ENCODE measurements around the gene ZNRD2. TPM values are rescaled to one million over a fixed set of nuclear protein-coding genes. Genes with fewer than 3 reads are reported as not detected.

Gene ZNRD2
- total RNA-seq, 1 experiment from 2014 or later = 45.8 TPM

DNA sequence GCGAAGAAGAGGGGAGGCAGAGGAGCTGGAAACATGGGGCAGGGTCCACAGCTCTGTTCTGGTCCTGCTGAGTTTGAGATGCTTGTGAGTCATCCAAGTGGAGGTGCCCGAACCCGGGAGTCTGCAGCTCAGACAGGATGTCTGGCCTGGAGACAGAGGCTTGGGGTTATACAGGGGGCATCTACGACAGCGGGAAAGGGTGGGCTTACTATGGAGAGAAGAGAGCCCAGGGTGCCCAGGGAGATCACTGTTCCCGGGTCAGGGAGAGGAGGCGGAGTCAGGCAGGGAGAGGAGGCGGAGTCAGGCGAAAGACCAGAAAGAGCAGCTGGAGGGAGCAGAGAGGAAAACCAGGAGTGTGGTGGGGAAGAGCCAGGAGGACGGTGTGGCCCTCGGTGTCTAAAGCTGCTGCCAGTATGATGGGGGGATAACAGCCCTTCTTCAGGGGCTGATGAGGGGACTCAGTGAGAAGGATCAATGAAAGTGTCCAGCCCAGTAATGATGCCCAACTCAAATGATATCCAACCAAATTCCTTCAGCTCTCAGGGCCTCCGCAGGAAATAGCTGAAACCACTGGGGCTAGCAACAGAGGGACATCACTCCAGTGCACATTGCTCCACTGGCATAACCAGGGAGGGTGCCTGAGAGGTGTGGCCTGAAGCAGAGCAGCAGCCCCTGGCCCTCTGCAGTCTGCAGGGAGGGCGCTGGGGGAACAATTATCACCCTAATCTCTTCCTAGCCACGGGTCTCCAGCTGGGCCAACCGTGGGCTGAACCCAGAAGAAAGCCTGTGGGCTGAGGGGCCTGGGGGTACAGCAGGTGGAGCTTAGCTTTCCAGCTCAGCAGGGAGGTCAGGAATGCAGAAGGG is 9.5 kb upstream of the ZNRD2 start:
- H3K23me2 ChIP-seq (ENCODE audit: insufficient read length, low read depth, low read length, poor library complexity, severe bottlenecking) = no peaks in the 10 kb centered on the region
- Mint-ChIP-seq H3K9me3 (no peaks in the 10 kb centered on the region), H3K4me1 (peaks cover 33 to 48% of the 10 kb centered on the region in 2 experiments), H3K4me3 (peak overlapping the region in 1 of 2 experiments; percentile 65; a peak in 3 of 5 replicates), H3K27ac (peak overlapping the region; percentile 37 to 82 (median 71); a peak in 4 of 7 replicates), H3K27me3 (ENCODE audit: low read depth) (peaks cover 37% of the 10 kb centered on the region), H3K36me3 (ENCODE audit: insufficient read depth in 1 of 3, low read depth in 3 of 3) (no peaks in the 10 kb centered on the region)
- no peaks in the 10 kb centered on the region; the same call in 1 of the 2 replicates for H3K27me3 ChIP-seq (ENCODE audit: insufficient read depth, low read length)
- DNase-seq = peak; percentile 83
- TF ChIP-seq, protein P1, sequence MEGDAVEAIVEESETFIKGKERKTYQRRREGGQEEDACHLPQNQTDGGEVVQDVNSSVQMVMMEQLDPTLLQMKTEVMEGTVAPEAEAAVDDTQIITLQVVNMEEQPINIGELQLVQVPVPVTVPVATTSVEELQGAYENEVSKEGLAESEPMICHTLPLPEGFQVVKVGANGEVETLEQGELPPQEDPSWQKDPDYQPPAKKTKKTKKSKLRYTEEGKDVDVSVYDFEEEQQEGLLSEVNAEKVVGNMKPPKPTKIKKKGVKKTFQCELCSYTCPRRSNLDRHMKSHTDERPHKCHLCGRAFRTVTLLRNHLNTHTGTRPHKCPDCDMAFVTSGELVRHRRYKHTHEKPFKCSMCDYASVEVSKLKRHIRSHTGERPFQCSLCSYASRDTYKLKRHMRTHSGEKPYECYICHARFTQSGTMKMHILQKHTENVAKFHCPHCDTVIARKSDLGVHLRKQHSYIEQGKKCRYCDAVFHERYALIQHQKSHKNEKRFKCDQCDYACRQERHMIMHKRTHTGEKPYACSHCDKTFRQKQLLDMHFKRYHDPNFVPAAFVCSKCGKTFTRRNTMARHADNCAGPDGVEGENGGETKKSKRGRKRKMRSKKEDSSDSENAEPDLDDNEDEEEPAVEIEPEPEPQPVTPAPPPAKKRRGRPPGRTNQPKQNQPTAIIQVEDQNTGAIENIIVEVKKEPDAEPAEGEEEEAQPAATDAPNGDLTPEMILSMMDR (conservative IDR thresholded peaks at IDR 0.05) = no peak
- H3K4me1 ChIP-seq (ENCODE audit: insufficient read depth, low read length) = peaks cover 5% of the 10 kb centered on the region; the same call in 1 of the 2 replicates
- no peak overlapping the region for H3T11ph ChIP-seq (ENCODE audit: low read length)
- no peak overlapping the region for H3K23ac ChIP-seq (ENCODE audit: insufficient read length, low read depth, low read length)
- no peaks in the 10 kb centered on the region for H3K79me2 ChIP-seq (ENCODE audit: insufficient read depth, low read length)
- no peak overlapping the region for H2BK20ac ChIP-seq (ENCODE audit: low read depth, low read length, poor library complexity, severe bottlenecking)
- WGBS (ENCODE audit: extremely low coverage, insufficient read length, low lambda C conversion rate) = no CpG with 5 or more reads among the region's 15 CpGs
- H3K27ac ChIP-seq (ENCODE audit: insufficient read length, low read depth, low read length) = no peak overlapping the region
- no peak overlapping the region for H3K9ac ChIP-seq (ENCODE audit: extremely low read depth, insufficient read length, low read length)
- no peaks in the 10 kb centered on the region for H4K20me1 ChIP-seq (ENCODE audit: control insufficient read depth, insufficient read depth, insufficient read length)
- H2BK15ac ChIP-seq (ENCODE audit: low read depth, low read length) = no peak overlapping the region
- no peak overlapping the region for H2AFZ ChIP-seq (ENCODE audit: low read length)
- no peaks in the 10 kb centered on the region for H3K9me3 ChIP-seq (ENCODE audit: control insufficient read depth, low read depth, low read length)
- H4K91ac ChIP-seq (ENCODE audit: insufficient read length, low read depth, low read length) = no peak overlapping the region
- H4K5ac ChIP-seq (ENCODE audit: insufficient read length, low read depth, low read length) = no peak overlapping the region
- no peak overlapping the region for H2AK5ac ChIP-seq (ENCODE audit: insufficient read length, low read length)
- H3K4ac ChIP-seq (ENCODE audit: low read depth, low read length) = no peak overlapping the region
- H3K4me2 ChIP-seq (ENCODE audit: insufficient read depth, insufficient read length, low read length) = peak overlapping the region; percentile 9
- H2BK12ac ChIP-seq (ENCODE audit: insufficient read length, low read depth, low read length) = no peak overlapping the region
- no peaks in the 10 kb centered on the region for H3K79me1 ChIP-seq (ENCODE audit: insufficient read depth, low read depth, low read length, poor library complexity, severe bottlenecking)
- H3K14ac ChIP-seq (ENCODE audit: insufficient read depth, low read length) = no peak overlapping the region
- no peak overlapping the region for H3K18ac ChIP-seq (ENCODE audit: insufficient read length, low read depth, low read length)
- H2BK120ac ChIP-seq (ENCODE audit: low read depth, low read length, poor library complexity, severe bottlenecking) = no peak overlapping the region
- no peak overlapping the region for H2BK5ac ChIP-seq (ENCODE audit: insufficient read length, low read length)
- H4K8ac ChIP-seq (replicated peaks; ENCODE audit: insufficient read length, low read depth, low read length) = no peak overlapping the region
- no peak overlapping the region for H3K56ac ChIP-seq (ENCODE audit: insufficient read length, low read depth, low read length)

All from H9 (cell line).